GM21825 (cell line): ENCODE measurements around the gene AP2A1.

Source experiments
- ATAC-seq: cut with Tn5 transposase; IDR thresholded peaks from one replicate; pipeline ENCODE4 v1.9.1; 2021; ENCODE audit warnings: mild to moderate bottlenecking, moderate library complexity; ENCODE audit not compliant: unreplicated experiment

Gene AP2A1

DNA sequence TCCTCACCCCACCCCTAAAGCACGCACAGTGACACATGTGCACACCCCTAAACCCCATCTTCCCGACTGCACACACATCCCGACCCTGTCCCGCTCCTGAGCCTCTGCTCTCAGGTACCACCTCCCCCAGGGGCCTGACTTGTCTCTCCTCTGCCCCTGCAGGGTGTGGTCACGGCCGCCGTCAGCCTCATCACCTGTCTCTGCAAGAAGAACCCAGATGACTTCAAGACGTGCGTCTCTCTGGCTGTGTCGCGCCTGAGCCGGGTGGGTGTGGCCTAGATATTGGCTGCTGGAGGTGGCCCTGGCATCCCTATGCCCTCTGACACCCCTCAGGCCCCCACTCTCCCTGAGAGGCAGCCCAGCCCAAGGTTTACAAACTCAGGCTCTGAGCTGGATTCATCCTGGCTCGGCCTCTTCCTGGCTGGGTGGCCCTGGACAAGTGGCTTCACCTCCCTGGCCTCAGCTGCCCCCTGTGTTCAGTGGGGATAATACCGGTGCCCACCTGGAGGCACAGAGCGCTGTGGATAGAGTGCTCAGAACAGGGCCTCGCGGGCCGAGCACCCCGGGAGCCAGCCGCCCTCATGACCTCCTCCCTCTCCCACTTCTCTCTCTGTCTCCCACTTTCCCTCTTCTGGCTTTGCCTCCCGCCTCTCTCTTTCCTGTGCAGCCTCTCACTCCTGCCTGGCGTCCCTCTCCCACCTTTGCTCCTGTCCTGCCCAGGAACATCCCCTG is 26.2 kb downstream of the AP2A1 start:
- no peak for ATAC-seq

DNA sequence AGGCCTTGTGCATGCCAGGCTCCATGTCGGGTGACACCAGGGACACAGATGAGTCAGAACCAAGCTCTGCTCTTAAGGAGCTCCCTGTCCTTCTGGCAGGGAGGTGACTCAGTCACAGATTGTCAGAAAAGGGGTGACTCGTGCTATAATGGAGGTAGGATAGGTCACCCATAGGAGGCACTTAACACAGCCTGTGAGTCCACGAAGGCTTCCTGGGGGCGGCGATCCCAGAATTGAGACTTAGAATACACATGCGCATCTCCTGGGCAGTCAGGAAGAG is 26.7 kb downstream of the AP2A1 start:
- no peak for ATAC-seq

DNA sequence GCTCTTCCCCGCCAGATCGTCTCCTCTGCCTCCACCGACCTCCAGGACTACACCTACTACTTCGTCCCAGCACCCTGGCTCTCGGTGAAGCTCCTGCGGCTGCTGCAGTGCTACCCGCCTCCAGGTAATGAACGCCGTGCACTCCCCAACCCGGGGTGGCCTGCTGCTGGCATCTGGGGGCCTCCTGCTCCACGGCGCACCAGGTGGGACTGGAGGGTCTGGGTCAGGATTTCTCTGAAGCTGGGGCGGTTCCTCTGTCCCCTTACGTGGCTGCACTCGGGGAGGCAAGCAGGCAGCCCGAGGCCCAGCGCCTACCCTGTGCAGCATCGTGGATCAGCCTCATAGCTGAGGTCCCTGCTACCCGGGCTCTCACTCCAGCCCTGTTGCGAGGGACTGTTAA is 28.8 kb downstream of the AP2A1 start:
- ATAC-seq = no peak

DNA sequence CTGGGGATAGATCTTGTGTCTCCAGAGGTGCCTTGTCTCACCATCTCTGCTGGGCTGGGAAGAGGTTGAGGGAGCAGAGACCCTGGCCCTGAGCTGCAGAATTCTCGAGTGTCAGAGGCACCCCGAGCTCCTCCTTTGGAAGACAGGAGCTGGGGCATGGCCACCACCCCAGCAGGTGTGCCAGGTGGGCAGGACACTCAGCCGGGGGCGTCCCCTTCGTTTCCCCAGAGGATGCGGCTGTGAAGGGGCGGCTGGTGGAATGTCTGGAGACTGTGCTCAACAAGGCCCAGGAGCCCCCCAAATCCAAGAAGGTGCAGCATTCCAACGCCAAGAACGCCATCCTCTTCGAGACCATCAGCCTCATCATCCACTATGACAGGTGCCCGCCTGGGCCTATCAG is 31.8 kb downstream of the AP2A1 start:
- ATAC-seq = no peak

DNA sequence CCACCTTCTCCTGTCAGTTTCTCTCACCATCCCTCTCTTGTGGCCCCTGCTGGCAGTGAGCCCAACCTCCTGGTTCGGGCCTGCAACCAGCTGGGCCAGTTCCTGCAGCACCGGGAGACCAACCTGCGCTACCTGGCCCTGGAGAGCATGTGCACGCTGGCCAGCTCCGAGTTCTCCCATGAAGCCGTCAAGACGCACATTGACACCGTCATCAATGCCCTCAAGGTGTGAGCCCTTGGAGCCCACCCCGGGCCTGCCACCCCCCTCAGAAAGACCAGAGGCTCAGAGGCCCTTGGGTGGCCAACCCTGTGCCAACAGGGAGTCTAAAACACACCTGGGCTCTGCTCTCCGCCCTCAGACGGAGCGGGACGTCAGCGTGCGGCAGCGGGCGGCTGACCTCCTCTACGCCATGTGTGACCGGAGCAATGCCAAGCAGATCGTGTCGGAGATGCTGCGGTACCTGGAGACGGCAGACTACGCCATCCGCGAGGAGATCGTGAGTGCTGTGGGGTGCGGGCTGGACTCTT is 32.5 kb downstream of the AP2A1 start:
- ATAC-seq = no peak

DNA sequence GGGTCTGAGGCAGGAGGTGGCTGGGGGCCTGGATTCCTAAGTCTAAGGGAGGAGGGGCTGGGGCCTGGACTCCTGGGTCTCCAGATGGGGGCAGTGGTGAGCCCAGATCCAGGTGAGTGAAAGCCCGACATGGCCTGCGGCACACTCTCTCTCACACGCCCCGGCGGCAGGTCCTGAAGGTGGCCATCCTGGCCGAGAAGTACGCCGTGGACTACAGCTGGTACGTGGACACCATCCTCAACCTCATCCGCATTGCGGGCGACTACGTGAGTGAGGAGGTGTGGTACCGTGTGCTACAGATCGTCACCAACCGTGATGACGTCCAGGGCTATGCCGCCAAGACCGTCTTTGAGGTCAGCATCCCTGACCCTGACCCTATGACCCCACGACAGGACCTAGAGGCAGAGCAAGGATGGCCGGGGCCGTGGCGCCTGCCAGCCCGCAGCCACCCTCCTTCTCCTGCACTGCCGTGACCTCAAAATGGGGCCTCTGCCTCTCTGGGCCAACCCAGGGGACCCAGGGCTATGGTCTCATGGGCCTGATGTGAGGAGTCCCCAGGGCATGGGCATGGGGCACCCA is 33.1 kb downstream of the AP2A1 start:
- ATAC-seq = no peak

DNA sequence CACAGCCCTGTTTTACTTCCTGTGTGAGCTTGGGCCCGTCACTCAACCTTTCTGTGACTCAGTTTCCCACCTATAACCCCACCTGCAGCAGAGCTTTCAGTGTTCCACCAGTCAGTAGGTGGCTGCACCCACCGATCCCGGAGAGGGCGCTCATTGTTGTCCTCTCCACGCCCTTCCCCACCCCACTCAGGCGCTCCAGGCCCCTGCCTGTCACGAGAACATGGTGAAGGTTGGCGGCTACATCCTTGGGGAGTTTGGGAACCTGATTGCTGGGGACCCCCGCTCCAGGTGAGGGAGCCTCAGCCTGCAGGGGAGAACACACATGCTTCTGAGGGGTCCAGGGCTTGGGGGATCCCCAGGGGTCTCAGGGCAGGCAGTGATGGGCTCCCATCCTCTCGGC is 34.0 kb downstream of the AP2A1 start:
- ATAC-seq = no peak

DNA sequence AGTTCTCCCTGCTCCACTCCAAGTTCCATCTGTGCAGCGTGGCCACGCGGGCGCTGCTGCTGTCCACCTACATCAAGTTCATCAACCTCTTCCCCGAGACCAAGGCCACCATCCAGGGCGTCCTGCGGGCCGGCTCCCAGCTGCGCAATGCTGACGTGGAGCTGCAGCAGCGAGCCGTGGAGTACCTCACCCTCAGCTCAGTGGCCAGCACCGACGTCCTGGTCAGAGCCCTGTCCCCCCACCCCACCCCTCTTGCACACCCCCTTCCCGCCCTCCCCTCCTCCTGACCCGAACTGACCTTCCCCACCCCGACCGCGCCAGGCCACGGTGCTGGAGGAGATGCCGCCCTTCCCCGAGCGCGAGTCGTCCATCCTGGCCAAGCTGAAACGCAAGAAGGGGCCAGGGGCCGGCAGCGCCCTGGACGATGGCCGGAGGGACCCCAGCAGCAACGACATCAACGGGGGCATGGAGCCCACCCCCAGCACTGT is 34.6 kb downstream of the AP2A1 start:
- no peak for ATAC-seq

DNA sequence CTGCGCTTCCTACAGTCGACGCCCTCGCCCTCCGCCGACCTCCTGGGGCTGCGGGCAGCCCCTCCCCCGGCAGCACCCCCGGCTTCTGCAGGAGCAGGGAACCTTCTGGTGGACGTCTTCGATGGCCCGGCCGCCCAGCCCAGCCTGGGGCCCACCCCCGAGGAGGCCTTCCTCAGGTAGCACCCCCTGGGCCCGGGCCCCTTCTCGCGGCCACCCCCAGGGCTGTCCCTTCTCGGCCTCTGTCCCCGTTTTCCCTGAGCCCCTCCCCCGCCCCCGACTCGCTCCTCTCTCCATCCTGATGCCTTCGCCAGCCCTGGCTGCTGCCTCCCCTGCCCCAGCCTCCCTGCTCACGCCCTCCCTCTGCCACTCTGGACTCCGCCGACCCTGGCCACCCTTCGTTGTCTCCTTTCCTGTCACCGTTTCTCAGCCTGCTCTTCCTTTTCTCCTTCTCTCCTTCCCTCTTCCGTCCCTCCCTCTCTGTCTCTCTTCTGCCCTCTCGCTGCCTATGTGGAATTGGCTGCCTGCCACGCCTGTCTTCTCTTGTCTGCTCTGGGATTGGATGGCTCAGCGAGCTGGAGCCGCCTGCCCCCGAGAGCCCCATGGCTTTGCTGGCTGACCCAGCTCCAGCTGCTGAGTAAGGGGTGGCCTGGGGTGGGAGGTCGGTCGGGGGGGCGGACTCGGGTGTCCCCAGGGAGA is 35.3 kb downstream of the AP2A1 start:
- ATAC-seq = no peak

DNA sequence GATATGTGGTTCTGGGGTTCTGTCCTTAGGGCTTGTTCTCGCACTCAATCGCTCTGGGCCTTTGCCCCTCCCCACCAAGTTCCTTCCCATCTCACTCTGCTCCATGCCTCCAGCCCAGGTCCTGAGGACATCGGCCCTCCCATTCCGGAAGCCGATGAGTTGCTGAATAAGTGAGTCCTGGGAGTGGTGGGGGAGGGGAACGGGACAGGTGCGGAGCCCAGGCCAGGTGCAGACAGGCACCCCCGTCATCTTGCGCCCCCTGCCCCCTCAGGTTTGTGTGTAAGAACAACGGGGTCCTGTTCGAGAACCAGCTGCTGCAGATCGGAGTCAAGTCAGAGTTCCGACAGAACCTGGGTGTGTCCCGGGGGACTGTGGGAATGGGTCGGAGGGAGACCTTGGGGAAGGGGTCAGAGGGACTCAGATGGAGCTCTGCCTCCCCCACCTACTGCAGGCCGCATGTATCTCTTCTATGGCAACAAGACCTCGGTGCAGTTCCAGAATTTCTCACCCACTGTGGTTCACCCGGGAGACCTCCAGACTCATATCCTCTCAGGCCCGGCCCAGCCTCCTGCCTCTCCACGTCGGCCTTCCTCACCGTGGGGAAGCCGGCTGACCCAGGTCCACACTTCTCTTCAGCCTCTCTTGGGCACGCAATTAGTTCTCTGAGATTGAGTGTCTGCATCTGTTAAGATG is 36.2 kb downstream of the AP2A1 start:
- no peak for ATAC-seq

DNA sequence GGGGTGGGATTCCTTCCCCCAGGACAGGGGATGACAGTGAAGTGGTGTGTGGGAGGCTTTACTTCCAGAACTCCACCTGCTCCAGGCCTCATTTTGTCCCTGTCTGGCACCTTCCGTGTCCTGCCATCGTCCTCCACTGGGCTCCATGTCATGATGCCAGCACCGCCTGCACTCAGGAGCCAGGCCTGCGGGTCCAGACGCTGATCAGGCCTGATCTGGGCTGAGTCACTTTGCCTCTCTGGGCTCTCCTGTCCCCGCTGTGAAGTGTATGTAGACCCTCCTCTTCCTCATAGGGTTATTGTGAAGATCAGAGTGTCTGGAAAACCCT is 36.7 kb downstream of the AP2A1 start:
- ATAC-seq = no peak

DNA sequence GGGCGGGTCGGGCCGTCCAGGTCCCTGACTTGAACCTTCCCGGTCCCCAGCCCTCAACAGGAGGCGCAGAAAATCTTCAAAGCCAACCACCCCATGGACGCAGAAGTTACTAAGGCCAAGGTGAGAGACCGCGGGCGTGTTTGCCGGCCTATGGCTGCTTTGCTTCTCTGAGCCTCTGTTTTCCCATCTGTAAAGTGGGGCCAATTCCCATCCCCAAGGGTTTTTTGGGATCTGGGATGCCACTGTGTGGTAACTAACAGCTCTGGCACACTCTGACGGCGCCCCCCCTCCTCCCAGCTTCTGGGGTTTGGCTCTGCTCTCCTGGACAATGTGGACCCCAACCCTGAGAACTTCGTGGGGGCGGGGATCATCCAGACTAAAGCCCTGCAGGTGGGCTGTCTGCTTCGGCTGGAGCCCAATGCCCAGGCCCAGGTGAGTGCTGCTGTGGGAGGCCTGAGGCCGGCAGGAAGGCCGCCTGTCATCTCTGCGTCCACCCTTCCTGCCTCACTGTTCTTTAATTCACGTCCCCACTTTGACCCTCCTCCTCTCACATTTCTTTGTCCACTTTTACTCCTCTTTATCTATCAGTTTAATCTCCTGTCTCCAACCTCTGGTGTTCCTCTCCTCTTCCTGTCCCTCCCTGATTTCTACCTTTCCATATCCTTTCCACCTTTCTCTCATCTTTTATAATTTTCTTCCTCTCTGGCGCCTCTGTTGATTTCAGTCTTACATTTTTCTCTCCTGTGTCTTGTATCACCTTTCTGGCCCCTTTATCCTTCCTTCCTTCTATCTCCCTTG is 39.2 kb downstream of the AP2A1 start:
- ATAC-seq = no peak

DNA sequence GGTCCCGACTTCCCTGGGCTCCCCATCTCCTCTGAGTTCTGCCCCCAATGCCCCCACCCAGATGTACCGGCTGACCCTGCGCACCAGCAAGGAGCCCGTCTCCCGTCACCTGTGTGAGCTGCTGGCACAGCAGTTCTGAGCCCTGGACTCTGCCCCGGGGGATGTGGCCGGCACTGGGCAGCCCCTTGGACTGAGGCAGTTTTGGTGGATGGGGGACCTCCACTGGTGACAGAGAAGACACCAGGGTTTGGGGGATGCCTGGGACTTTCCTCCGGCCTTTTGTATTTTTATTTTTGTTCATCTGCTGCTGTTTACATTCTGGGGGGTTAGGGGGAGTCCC is 39.8 kb downstream of the AP2A1 start:
- no peak for ATAC-seq

DNA sequence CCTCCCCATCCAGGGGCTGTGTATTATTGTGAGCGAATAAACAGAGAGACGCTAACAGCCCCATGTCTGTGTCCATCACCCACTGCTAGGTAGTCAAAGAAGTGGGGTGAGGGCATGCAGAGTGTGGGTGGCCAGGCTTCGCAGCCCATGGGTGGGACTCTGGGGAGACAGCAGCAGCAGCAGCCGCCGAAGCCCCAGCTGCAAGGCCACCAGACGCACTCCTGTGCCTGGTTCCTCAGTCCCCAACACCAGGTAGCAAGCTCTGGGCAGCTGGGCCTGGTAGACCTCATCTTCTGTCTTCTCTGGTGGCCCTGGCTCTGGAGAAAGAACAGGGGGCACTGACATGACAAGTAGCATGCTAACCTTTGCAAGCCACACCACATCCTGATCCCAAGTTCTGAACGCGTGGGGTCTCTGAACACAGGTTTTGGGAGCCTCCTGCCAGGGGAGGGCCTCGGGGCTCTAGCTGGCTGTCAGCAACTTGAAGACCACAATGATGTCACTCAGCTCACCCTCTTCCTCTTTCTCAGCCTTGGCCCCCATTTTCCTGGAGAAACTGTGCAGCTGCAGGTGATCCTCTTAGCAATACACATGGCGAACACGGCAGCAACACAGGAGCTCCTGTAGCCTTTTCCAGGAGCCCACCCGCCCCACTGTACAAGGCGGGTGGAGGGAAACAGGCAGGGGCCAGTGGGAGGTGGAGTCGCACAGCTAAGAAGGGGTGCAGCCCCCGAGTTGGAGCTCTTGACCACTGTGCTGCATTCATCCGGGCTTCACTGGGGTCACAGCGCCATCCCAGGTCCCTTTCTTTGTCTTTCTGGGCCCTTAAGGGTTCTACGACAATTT is 40.5 kb downstream of the AP2A1 start:
- no peak for ATAC-seq

DNA sequence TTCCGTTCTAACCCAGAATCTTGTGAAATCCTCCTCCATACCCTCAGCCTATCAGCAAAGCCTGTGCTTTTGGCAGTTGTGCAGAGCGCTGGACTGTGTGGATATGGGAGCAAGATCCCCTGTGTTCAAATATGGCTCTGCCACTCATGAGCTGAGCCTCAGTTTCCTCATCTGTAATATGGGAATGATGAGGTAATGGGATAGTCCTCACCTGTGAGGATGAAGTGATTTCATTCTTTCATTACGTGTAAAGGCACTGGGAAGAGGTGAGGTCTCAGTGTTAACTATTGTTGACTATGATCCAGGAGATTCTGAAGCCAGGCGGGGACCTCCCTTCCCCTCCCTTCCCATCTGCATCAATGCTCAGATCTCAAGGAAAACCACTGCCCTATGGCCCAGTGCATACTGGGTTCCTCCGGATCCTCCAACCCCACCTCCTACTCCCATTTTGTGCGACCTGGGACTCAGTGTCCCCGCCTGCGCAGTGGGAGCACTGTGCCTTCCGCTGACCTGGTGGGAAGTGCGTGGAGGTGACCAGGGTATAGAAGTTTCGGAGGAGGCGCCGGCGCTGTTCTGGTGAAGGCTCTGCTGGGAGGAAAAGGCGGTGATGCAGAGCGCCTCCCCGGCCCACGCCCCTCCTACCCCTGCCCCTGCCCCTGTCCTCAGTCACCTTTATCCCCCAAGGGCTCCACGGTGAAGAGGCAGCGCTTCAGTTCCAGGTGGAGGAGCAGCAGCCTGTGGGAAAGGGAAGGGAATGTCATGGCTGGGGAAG is 41.3 kb downstream of the AP2A1 start:
- ATAC-seq = no peak

DNA sequence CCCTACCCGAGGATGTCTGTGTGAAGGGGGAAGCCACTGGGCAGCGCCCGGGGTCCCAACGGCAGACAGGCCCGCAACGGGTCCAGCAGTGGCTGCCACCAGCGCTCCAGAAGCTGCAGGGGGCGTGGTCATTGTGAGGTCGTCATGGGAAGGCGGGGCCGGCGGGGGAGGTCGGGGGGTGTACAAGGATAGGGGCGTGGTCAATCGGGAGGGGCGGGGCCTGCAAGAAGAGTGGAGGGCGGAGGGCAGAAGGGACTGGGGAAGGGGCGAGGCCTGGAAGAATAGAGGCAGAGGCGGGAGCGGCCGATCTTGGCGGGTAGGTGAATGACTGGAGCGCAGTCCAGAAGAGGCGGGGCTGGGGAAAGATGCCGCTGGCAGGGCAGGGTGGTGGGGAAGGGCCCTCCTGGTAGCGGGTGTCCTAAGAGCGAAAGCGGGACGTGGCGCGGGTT is 41.9 kb downstream of the AP2A1 start:
- no peak for ATAC-seq

DNA sequence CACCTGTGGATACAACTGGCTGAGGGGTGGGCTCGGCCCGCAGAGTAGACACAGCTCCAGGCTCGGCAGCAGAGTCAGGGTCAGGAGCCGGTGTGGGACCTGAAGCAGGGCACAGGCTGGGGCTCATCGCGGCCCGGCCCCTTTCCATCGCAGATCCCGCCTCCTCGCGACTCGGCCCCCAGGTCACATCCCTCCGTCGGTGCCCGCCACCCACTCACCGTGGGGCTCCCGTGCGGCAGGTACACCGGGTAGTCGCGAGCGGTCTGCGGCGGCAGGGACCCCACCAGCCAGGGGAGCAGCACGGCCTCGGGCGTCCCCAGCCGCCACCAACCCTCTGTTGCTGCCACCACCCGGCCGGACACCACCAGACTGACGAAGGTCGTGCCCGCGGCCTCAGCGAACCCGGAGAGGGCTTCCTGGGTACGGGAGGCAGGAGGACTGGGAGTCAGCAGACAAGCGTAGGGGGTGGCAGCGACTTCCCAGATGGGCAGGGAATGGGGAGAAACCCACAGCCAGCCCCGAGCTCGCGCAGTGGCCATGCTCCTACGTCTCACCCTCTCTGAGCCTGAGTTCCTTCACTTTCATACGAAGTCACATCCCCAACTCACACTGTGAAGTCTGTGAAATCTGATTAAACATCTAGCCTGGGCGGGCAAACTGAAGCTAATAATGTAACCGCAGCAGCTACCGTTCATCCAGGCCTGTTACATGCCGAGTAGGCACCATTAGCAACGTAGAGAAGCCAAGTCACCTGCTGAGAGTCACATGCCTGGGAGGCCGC is 42.5 kb downstream of the AP2A1 start:
- ATAC-seq = no peak

DNA sequence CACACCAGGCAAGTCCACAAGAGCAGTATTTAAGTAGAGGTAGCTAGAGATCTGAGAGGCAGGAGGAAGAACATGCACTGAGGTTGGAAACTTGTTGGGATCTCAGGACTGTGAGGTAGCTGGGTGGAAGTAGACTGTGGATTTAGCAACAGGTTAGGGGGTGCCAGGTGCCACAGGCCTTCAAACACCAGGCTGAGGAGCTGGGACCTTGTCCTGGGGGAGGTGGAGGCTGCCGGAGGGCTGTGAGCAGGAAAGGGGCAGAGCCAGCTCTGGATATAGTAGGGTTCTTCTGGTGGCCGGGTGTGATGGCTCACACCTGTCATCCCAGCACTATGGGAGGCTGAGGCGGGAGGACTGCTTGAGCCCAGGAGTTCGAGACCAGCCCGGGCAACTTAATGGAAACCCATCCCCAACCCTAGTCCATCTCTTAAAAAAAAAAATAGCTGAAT is 43.2 kb downstream of the AP2A1 start:
- no peak for ATAC-seq
